Loucy (cell line): ENCODE measurements around the gene AGAP6.
"Not testable (repeated sequence)": the region's sequence is repeated elsewhere in the genome, so short reads cannot be mapped to it uniquely, and the experiment has no call there.

ENCODE experiments used
- CTCF ChIP-seq: fragments of 200-600 bp; sonication (generic); conservative IDR thresholded peaks from 2 replicates; pipeline ENCODE4 v1.5.1; 2014; ENCODE audit warnings: mild to moderate bottlenecking, antibody characterized with exemption, low read length
- EZH2phosphoT487 ChIP-seq: fragments of 200-600 bp; IDR thresholded peaks from 2 replicates; pipeline ENCODE4 v1.6.1; 2018; ENCODE audit warnings: antibody characterized with exemption, mild to moderate bottlenecking, moderate library complexity, borderline replicate concordance

GRCh38 chr10:50024716-50025383 is 36.6 kb downstream of the AGAP6 start:
- TF ChIP-seq CTCF, EZH2phosphoT487: not testable (repeated sequence)
